Activated CD4-positive, alpha-beta T cell treated with anti-CD3 and anti-CD28 coated beads, Interleukin-2, amount 10 ng/mL, durations not matched to agents 24 days and 14 days (primary cell): ENCODE measurements around the gene MAST4. TPM values are rescaled to one million over a fixed set of nuclear protein-coding genes. Genes with fewer than 3 reads are reported as not detected.
"Not testable (repeated sequence)": the region's sequence is repeated elsewhere in the genome, so short reads cannot be mapped to it uniquely, and the experiment has no call there.

ENCODE experiments used
- DNase-seq: peaks from one replicate; pipeline ENCODE4 v3.0.0; 2022
- H3K27ac Mint-ChIP-seq: one replicate; pipeline ENCODE4 v1.8.0; 2022; ENCODE audit warnings: mild to moderate bottlenecking, mixed read lengths
- H3K27me3 Mint-ChIP-seq: one replicate; pipeline ENCODE4 v1.8.0; 2022; ENCODE audit warnings: mixed read lengths
- H3K36me3 Mint-ChIP-seq: one replicate; pipeline ENCODE4 v1.8.0; 2022; ENCODE audit warnings: low read depth, mild to moderate bottlenecking, mixed read lengths
- H3K4me1 Mint-ChIP-seq: one replicate; pipeline ENCODE4 v1.8.0; 2021; ENCODE audit warnings: mixed read lengths
- H3K4me3 Mint-ChIP-seq: one replicate; pipeline ENCODE4 v1.8.0; 2022; ENCODE audit warnings: mild to moderate bottlenecking, moderate library complexity, mixed read lengths
- H3K9me3 Mint-ChIP-seq: one replicate; pipeline ENCODE4 v1.8.0; 2021; ENCODE audit warnings: mixed read lengths
- intact Hi-C: fragments of 100-400 bp; cut with micrococcal nuclease; formaldehyde crosslinking; loops from one replicate; pipeline ENCODE4 v1.15.1; 2023
- total RNA-seq: library from RNA; stranded (reverse); gene quantifications from 2 replicates; pipeline ENCODE4 v1.2.3, GENCODE V29; 2022

MAST4 gene
- total RNA-seq, 1 donor from 2014 or later = 16.1 TPM

DNA sequence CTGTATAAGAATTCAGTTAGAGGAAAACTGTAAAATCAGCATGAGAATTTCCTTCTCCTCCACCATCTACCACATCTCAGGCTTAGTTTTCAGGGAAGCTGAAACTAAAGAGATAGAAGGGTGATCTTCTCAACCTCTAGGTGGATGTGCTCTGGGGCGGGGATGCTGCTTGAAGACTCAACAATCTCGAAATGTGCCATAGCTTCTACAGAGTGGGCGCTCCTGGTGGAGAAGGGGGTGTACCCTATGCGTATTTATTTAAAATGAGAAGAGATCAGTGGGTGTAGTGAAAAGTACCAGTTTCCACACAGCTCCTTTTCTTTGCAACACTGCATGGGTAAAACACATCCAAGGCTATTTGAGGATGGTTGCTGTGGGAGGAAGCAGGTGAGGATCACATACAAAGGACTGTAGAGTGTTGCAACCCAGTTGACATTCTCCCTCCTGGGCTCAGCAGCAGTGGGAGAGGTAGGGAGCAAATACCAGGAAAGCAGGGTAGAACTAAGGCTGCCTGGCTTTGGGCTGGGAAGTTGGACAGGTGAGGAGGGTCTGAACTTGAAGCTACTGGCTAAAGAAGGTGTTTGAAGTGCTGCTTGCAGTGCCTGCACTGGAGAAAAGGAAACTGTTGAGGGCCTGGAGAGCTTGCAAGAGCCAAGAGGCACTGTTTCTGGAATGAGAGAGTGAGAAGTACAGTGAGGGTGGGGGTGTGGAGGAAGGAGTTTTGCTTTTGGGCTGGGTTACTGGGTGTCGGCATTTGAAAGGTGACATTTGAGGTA lies 73.1 kb downstream of the MAST4 start:
- Mint-ChIP-seq H3K27ac (no peak overlapping the region), H3K36me3 (no peaks in the 10 kb centered on the region), H3K4me3 (no peak overlapping the region), H3K4me1 (no peaks in the 10 kb centered on the region), H3K27me3 (peaks cover 23% of the 10 kb centered on the region), H3K9me3 (no peaks in the 10 kb centered on the region)
- DNase-seq = no peak
- intact Hi-C loops = no loop called here

DNA sequence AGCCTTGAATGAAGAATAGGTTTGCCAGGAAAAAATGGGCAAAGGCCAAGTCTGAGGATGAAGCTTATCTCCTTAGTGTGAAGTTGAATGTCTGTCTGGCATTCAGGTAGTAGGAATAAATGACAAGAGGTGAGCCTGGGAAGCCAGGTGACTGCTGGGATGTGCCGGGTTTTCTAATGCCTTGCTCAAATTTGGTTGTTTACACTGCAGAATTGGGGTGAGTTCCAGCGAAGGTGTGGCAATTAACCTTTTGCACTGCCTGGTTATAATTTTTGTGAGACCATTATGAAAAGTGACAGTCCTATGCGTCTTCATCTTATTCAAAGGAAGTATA lies 73.6 kb downstream of the MAST4 start:
- Mint-ChIP-seq H3K4me3 (no peak overlapping the region), H3K36me3 (no peaks in the 10 kb centered on the region), H3K9me3 (no peaks in the 10 kb centered on the region), H3K27ac (no peak overlapping the region), H3K4me1 (no peaks in the 10 kb centered on the region), H3K27me3 (peaks cover 19% of the 10 kb centered on the region)
- no peak for DNase-seq
- intact Hi-C loops = no loop called here

- Mint-ChIP-seq H3K36me3 (no peaks in the 10 kb centered on the region), H3K4me1 (no peaks in the 10 kb centered on the region), H3K4me3 (no peak overlapping the region), H3K27me3 (peaks cover 22% of the 10 kb centered on the region), H3K27ac (no peak overlapping the region), H3K9me3 (no peaks in the 10 kb centered on the region)
- no peak for DNase-seq
- intact Hi-C loops = no loop called here
These were observed 75.1 kb downstream of the MAST4 start for GRCh38 chr5:66671305-66671704.

DNA sequence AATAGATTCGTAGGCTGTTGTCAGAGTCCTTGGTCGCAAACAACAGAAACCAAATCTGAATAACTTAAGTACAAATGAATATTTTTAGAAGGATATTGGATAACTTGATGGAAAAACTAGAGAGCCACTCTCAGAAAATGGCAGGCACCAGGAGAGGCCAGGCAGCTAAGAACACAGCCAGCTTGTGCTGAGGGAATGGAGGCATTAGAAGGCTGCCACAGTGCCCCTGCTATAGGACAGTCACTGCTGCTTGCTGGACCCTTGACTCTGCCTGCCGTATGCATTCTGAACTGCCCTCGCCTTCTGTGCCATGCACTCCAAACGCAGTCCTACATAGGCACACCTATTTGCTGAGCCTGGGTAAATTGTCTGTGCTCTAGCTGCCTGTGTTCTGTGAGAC lies 78.6 kb downstream of the MAST4 start:
- intact Hi-C loops = no loop called here
- Mint-ChIP-seq H3K27ac (no peak overlapping the region), H3K36me3 (no peaks in the 10 kb centered on the region), H3K4me3 (no peak overlapping the region), H3K9me3 (no peaks in the 10 kb centered on the region), H3K4me1 (no peaks in the 10 kb centered on the region), H3K27me3 (peaks cover 20% of the 10 kb centered on the region)
- DNase-seq = no peak

DNA sequence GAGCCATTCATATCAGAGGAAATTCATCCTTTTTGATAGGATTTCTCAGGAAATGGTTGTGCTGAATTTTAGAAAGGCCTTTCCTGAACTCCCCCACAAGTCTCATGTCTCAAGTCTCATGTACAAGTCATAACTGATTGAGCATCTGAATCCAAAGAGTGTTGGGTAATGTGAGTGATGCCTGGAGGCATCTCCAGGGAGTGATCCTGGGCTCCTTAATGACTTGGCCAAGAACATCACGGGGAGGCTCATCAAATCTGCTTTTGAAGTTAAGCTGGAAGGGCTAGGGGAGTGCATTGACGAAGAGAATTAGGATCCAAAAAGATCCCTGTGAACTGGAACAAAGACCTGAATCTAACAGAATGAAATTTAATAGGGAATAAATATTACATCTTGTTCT lies 79.2 kb downstream of the MAST4 start:
- DNase-seq = no peak
- Mint-ChIP-seq H3K9me3 (no peaks in the 10 kb centered on the region), H3K36me3 (no peaks in the 10 kb centered on the region), H3K4me3 (no peak overlapping the region), H3K27me3 (peaks cover 18% of the 10 kb centered on the region), H3K4me1 (no peaks in the 10 kb centered on the region), H3K27ac (no peak overlapping the region)
- intact Hi-C loops = no loop called here

- H3K27me3 Mint-ChIP-seq = peaks cover 13% of the 10 kb centered on the region
- DNase-seq = no peak
- H3K4me1 Mint-ChIP-seq = no peaks in the 10 kb centered on the region
- intact Hi-C loops = no loop called here
- no peak overlapping the region for H3K27ac Mint-ChIP-seq
- no peaks in the 10 kb centered on the region for H3K36me3 Mint-ChIP-seq
- no peak overlapping the region for H3K4me3 Mint-ChIP-seq
- no peaks in the 10 kb centered on the region for H3K9me3 Mint-ChIP-seq
These were observed 84.0 kb downstream of the MAST4 start for GRCh38 chr5:66680221-66680620.

GRCh38 chr5:66680804-66681203 lies 84.6 kb downstream of the MAST4 start:
- Mint-ChIP-seq H3K9me3 (no peaks in the 10 kb centered on the region), H3K36me3 (no peaks in the 10 kb centered on the region), H3K4me1 (no peaks in the 10 kb centered on the region), H3K27ac (no peak overlapping the region), H3K27me3 (peaks cover 10% of the 10 kb centered on the region), H3K4me3 (no peak overlapping the region)
- intact Hi-C loops = no loop called here
- no peak for DNase-seq

- Mint-ChIP-seq H3K4me1 (no peaks in the 10 kb centered on the region), H3K27ac (no peak overlapping the region), H3K27me3 (peaks cover 6% of the 10 kb centered on the region), H3K4me3 (no peak overlapping the region), H3K36me3 (no peaks in the 10 kb centered on the region), H3K9me3 (no peaks in the 10 kb centered on the region)
- no peak for DNase-seq
- intact Hi-C loops = no loop called here
These were observed 88.5 kb downstream of the MAST4 start for GRCh38 chr5:66684663-66685062.

DNA sequence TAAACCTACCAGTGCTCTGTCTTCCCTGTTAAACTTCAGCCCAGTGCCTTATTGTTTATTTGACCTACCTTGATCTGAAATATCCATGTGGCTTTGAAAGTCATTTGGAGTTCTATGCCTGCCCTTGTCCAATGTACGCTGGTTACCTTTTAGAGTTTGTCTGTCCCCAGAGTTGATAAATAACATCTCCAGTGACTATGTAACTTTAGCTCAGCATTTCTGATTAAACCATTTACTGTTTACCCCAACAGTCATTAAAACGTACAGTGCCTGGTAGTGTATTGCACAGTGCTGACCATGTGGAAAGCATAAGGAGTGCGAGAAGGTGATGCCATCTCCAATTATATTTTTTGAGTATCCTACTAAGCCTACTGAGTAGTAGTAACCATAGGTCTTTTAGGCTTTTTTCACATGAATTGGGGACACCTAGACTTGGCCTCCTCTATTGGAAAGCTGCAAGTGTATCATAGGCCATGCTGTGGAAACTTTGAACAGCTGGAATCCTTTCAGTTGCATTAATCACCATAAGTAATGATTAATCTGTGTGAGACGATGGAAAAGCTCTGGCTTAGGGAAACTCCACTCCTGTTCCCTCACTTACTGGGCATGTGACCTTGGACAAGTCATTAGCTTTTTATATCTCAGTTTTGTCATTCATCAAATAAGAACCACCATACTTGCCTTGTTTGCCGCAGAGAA lies 93.5 kb downstream of the MAST4 start:
- Mint-ChIP-seq H3K9me3 (no peaks in the 10 kb centered on the region), H3K27ac (no peak overlapping the region), H3K4me1 (no peaks in the 10 kb centered on the region), H3K36me3 (no peaks in the 10 kb centered on the region), H3K4me3 (no peak overlapping the region), H3K27me3 (peaks cover 12% of the 10 kb centered on the region)
- no peak for DNase-seq
- intact Hi-C loops = no loop called here

DNA sequence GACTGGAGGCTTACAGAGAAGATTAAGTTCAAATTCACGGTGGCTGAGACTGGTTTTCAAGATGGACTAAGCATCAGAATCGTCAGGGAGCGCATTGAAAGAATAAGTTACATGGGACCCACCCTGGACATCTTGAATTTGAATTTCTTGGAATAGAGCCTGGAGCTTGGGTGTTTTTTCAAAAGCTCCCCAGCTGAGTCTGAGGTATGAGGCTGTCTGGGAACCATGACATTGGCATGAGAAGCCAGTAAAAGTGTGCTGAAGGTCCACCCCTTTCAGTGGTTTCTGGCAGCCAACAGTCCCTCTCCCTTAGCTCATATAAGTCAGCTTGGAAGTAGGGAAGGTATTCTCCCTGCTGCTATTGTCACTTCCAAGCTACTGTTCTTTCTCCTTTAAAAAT lies 97.8 kb downstream of the MAST4 start:
- DNase-seq = no peak
- H3K27ac Mint-ChIP-seq = no peak overlapping the region
- H3K4me3 Mint-ChIP-seq = no peak overlapping the region
- no peaks in the 10 kb centered on the region for H3K9me3 Mint-ChIP-seq
- intact Hi-C loops = no loop called here
- H3K27me3 Mint-ChIP-seq = peaks cover 11% of the 10 kb centered on the region
- no peaks in the 10 kb centered on the region for H3K4me1 Mint-ChIP-seq
- H3K36me3 Mint-ChIP-seq = no peaks in the 10 kb centered on the region

- H3K36me3 Mint-ChIP-seq, DNase-seq, H3K4me1 Mint-ChIP-seq, H3K9me3 Mint-ChIP-seq, H3K4me3 Mint-ChIP-seq, intact Hi-C loops, H3K27ac Mint-ChIP-seq: not testable (repeated sequence)
- peaks cover 13% of the 10 kb centered on the region for H3K27me3 Mint-ChIP-seq
These were observed 99.6 kb downstream of the MAST4 start for GRCh38 chr5:66695840-66696239.

GRCh38 chr5:66697796-66698564 lies 101.8 kb downstream of the MAST4 start:
- Mint-ChIP-seq H3K27ac (no peak overlapping the region), H3K4me1 (no peaks in the 10 kb centered on the region), H3K4me3 (no peak overlapping the region), H3K9me3 (no peaks in the 10 kb centered on the region), H3K27me3 (peaks cover 8% of the 10 kb centered on the region), H3K36me3 (no peaks in the 10 kb centered on the region)
- intact Hi-C loops = no loop called here
- no peak for DNase-seq

- Mint-ChIP-seq H3K9me3 (no peaks in the 10 kb centered on the region), H3K4me1 (no peaks in the 10 kb centered on the region), H3K27ac (no peak overlapping the region), H3K4me3 (no peak overlapping the region), H3K27me3 (peaks cover 12% of the 10 kb centered on the region), H3K36me3 (no peaks in the 10 kb centered on the region)
- intact Hi-C loops = no loop called here
- no peak for DNase-seq
These were observed 105.1 kb downstream of the MAST4 start for GRCh38 chr5:66701244-66701643.

DNA sequence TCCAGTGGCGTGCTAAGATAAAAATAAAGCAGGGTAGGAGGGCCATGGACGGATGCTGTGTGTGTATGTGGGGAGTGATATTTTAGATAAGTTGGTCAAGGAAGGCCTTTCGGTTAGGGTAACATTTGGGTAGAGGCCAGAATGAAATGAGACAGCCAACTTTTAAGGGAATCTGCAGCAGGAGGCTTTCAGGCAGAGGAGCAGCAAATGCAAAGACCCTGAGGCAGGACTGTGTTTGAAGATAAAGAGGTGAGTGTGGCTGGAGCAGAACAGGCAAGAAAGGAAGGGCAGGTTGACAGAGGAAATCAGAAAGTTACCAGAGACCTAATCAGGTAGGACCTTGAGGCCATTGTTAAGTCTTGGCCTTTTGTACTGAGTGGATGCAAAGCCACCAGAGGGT lies 106.2 kb downstream of the MAST4 start:
- peaks cover 1% of the 10 kb centered on the region for H3K4me1 Mint-ChIP-seq
- no peak overlapping the region for H3K27ac Mint-ChIP-seq
- peaks cover 12% of the 10 kb centered on the region for H3K27me3 Mint-ChIP-seq
- intact Hi-C loops = no loop called here
- no peak for DNase-seq
- no peak overlapping the region for H3K4me3 Mint-ChIP-seq
- H3K9me3 Mint-ChIP-seq = peaks cover 2% of the 10 kb centered on the region
- H3K36me3 Mint-ChIP-seq = no peaks in the 10 kb centered on the region
